H9 (cell line): ENCODE results near the gene RPA1. TPM values are rescaled to one million over a fixed set of nuclear protein-coding genes. Genes with fewer than 3 reads are reported as not detected.
A peak's percentile ranks its signal among the peaks of the same experiment; 100 is the strongest.

ENCODE experiments used
- DNase-seq: peaks from one replicate; pipeline ENCODE4 v3.0.0-alpha.2; 2017
- H2AFZ ChIP-seq: one replicate; pipeline ENCODE4 v1.6.1; 2013; ENCODE audit warnings: mild to moderate bottlenecking, low read length, control low read depth, moderate library complexity
- H2AK5ac ChIP-seq: 2 replicates; pipeline ENCODE4 v1.6.1; 2013; ENCODE audit warnings: low read length, control low read depth, mixed read lengths; ENCODE audit not compliant: insufficient read length
- H2BK120ac ChIP-seq: one replicate; pipeline ENCODE4 v1.6.1; 2013; ENCODE audit warnings: low read depth, mild to moderate bottlenecking, low read length, control low read depth, inconsistent platforms; ENCODE audit not compliant: poor library complexity, severe bottlenecking
- H2BK12ac ChIP-seq: 2 replicates; pipeline ENCODE4 v1.6.1; 2013; ENCODE audit warnings: low read length, control low read depth, mixed read lengths, low read depth; ENCODE audit not compliant: insufficient read length
- H2BK15ac ChIP-seq: 2 replicates; pipeline ENCODE4 v1.6.1; 2013; ENCODE audit warnings: low read depth, low read length, control low read depth
- H2BK20ac ChIP-seq: one replicate; pipeline ENCODE4 v1.6.1; 2013; ENCODE audit warnings: low read depth, mild to moderate bottlenecking, low read length, control low read depth, inconsistent platforms; ENCODE audit not compliant: poor library complexity, severe bottlenecking
- H2BK5ac ChIP-seq: 2 replicates; pipeline ENCODE4 v1.6.1; 2013; ENCODE audit warnings: low read length, control low read depth, mixed read lengths; ENCODE audit not compliant: insufficient read length
- H3K14ac ChIP-seq: 2 replicates; pipeline ENCODE4 v1.6.1; 2013; ENCODE audit warnings: low read length, control low read depth; ENCODE audit not compliant: insufficient read depth
- H3K18ac ChIP-seq: 2 replicates; pipeline ENCODE4 v1.6.1; 2013; ENCODE audit warnings: low read depth, mild to moderate bottlenecking, mixed read lengths, low read length, control low read depth; ENCODE audit not compliant: insufficient read length
- H3K23ac ChIP-seq: 2 replicates; pipeline ENCODE4 v1.6.1; 2013; ENCODE audit warnings: low read length, control low read depth, mixed read lengths, low read depth; ENCODE audit not compliant: insufficient read length
- H3K23me2 ChIP-seq: 2 replicates; pipeline ENCODE4 v1.6.1; 2013; ENCODE audit warnings: low read depth, mild to moderate bottlenecking, mixed read lengths, low read length, control low read depth; ENCODE audit not compliant: insufficient read length, poor library complexity, severe bottlenecking
- H3K27ac ChIP-seq: 2 replicates; pipeline ENCODE4 v1.5.1; 2013; ENCODE audit warnings: low read length, control low read depth, mixed read lengths, low read depth; ENCODE audit not compliant: insufficient read length
- H3K27me3 ChIP-seq: 2 replicates; pipeline ENCODE4 v1.6.1; 2013; ENCODE audit warnings: low read length, control low read depth, inconsistent platforms; ENCODE audit not compliant: insufficient read depth
- H3K4ac ChIP-seq: 2 replicates; pipeline ENCODE4 v1.6.1; 2013; ENCODE audit warnings: low read depth, mild to moderate bottlenecking, control low read depth, inconsistent platforms, low read length, moderate library complexity
- H3K4me1 ChIP-seq: 2 replicates; pipeline ENCODE4 v1.6.1; 2013; ENCODE audit warnings: low read length, control low read depth, inconsistent platforms; ENCODE audit not compliant: insufficient read depth
- H3K4me2 ChIP-seq: 2 replicates; pipeline ENCODE4 v1.6.1; 2013; ENCODE audit warnings: low read length, control low read depth, mixed read lengths; ENCODE audit not compliant: insufficient read length, insufficient read depth
- H3K56ac ChIP-seq: 2 replicates; pipeline ENCODE4 v1.6.1; 2013; ENCODE audit warnings: low read depth, mild to moderate bottlenecking, mixed read lengths, low read length, control low read depth; ENCODE audit not compliant: insufficient read length
- H3K79me1 ChIP-seq: 2 replicates; pipeline ENCODE4 v1.6.1; 2013; ENCODE audit warnings: low read depth, mild to moderate bottlenecking, moderate library complexity, low read length, control low read depth, inconsistent platforms; ENCODE audit not compliant: insufficient read depth, poor library complexity, severe bottlenecking
- H3K79me2 ChIP-seq: 2 replicates; pipeline ENCODE4 v1.6.1; 2013; ENCODE audit warnings: low read length, control low read depth, inconsistent platforms; ENCODE audit not compliant: insufficient read depth
- H3K9ac ChIP-seq: 2 replicates; pipeline ENCODE4 v1.6.1; 2013; ENCODE audit warnings: low read length, control low read depth, mixed read lengths; ENCODE audit not compliant: insufficient read length; ENCODE audit errors: extremely low read depth
- H3K9me3 ChIP-seq: one replicate; pipeline ENCODE4 v1.6.1; 2013; ENCODE audit warnings: low read depth, low read length, inconsistent platforms; ENCODE audit not compliant: control insufficient read depth
- H3T11ph ChIP-seq: one replicate; pipeline ENCODE4 v1.6.1; 2013; ENCODE audit warnings: mild to moderate bottlenecking, low read length, control low read depth, inconsistent platforms
- H4K20me1 ChIP-seq: one replicate; pipeline ENCODE4 v1.6.1; 2013; ENCODE audit not compliant: control insufficient read depth, insufficient read length, insufficient read depth
- H4K5ac ChIP-seq: 2 replicates; pipeline ENCODE4 v1.6.1; 2013; ENCODE audit warnings: low read depth, mild to moderate bottlenecking, mixed read lengths, low read length, control low read depth; ENCODE audit not compliant: insufficient read length
- H4K8ac ChIP-seq: replicated peaks from 2 replicates; pipeline ENCODE4 v1.6.1; 2013; ENCODE audit warnings: low read length, control low read depth, mixed read lengths, low read depth; ENCODE audit not compliant: insufficient read length
- H4K91ac ChIP-seq: 2 replicates; pipeline ENCODE4 v1.6.1; 2013; ENCODE audit warnings: low read depth, mild to moderate bottlenecking, moderate library complexity, mixed read lengths, low read length, control low read depth; ENCODE audit not compliant: insufficient read length
- H3K27ac Mint-ChIP-seq, 3 experiments: 2 replicates in 2 of 3; 3 replicates in 1 of 3; pipeline ENCODE4 v1.8.0; 2020 to 2021; ENCODE audit warnings: mixed read lengths in 3 of 3, mild to moderate bottlenecking in 1 of 3, moderate library complexity in 1 of 3
- H3K27me3 Mint-ChIP-seq: 2 replicates; pipeline ENCODE4 v1.8.0; 2021; ENCODE audit warnings: low read depth, mild to moderate bottlenecking, moderate library complexity, mixed read lengths
- H3K36me3 Mint-ChIP-seq, 3 experiments: 2 replicates in 2 of 3; 3 replicates in 1 of 3; pipeline ENCODE4 v1.8.0; 2020 to 2021; ENCODE audit warnings: low read depth in 3 of 3, mixed read lengths in 3 of 3; ENCODE audit not compliant: insufficient read depth in 1 of 3
- H3K4me1 Mint-ChIP-seq, 2 experiments: 2 replicates each; pipeline ENCODE4 v1.8.0; 2020; ENCODE audit warnings: mixed read lengths in 2 of 2
- H3K4me3 Mint-ChIP-seq, 2 experiments: 2 replicates in 1 of 2; 3 replicates in 1 of 2; pipeline ENCODE4 v1.8.0; 2020 to 2021; ENCODE audit warnings: mild to moderate bottlenecking in 2 of 2, mixed read lengths in 2 of 2, moderate library complexity in 1 of 2
- H3K9me3 Mint-ChIP-seq, 2 experiments: 2 replicates in 1 of 2; 3 replicates in 1 of 2; pipeline ENCODE4 v1.8.0; 2020; ENCODE audit warnings: mild to moderate bottlenecking in 2 of 2, mixed read lengths in 2 of 2, moderate library complexity in 1 of 2
- CTCF ChIP-seq: fragments of 200-600 bp; sonication (generic); conservative IDR thresholded peaks from 3 replicates; pipeline ENCODE4 v1.8.0; 2021; ENCODE audit warnings: antibody characterized with exemption, mild to moderate bottlenecking
- whole genome bisulfite sequencing: extraction: QIAGEN DNeasy Blood & Tissue Kit; methylation state at CpG from one replicate; pipeline ENCODE4 v1.1.7; 2013; ENCODE audit warnings: missing lambda C conversion rate, low lambda C conversion rate, mixed read lengths; ENCODE audit not compliant: insufficient read length; ENCODE audit errors: extremely low coverage; 5-methylcytosine and 5-hydroxymethylcytosine counted together
- total RNA-seq: library from RNA; stranded (reverse); gene quantifications from 2 replicates; pipeline ENCODE4 v1.2.1, GENCODE V29; 2021

The RPA1 gene
- total RNA-seq, 1 experiment from 2014 or later = 215 TPM

GRCh38 chr17:1865252-1866037 lies 35.6 kb downstream of the RPA1 start:
- TF ChIP-seq CTCF = peak; percentile 86
- H4K20me1 ChIP-seq = no peaks in the 10 kb centered on the region
- no peak overlapping the region for H2BK12ac ChIP-seq
- H2AFZ ChIP-seq = no peak overlapping the region
- no peak overlapping the region for H3K18ac ChIP-seq
- H3K23ac ChIP-seq = no peak overlapping the region
- H3K9me3 ChIP-seq = no peaks in the 10 kb centered on the region
- no peaks in the 10 kb centered on the region for H3K27me3 ChIP-seq
- no peaks in the 10 kb centered on the region for H3K9me3 Mint-ChIP-seq
- WGBS = no CpG with 5 or more reads among the region's 17 CpGs
- no peak overlapping the region for H4K5ac ChIP-seq
- no peak overlapping the region for H3K4ac ChIP-seq
- H3T11ph ChIP-seq = no peak overlapping the region
- H4K91ac ChIP-seq = no peak overlapping the region
- no peak overlapping the region for H3K4me3 Mint-ChIP-seq
- H3K79me2 ChIP-seq = no peaks in the 10 kb centered on the region
- peaks cover 2% of the 10 kb centered on the region for H3K79me1 ChIP-seq
- H2BK15ac ChIP-seq = no peak overlapping the region
- no peak for DNase-seq
- peak overlapping the region in 1 of 3 experiments; percentile 9; a peak in 1 of 7 replicates for H3K27ac Mint-ChIP-seq
- no peak overlapping the region for H3K9ac ChIP-seq
- H3K23me2 ChIP-seq = no peaks in the 10 kb centered on the region
- no peak overlapping the region for H3K4me2 ChIP-seq
- H2BK120ac ChIP-seq = no peak overlapping the region
- H3K27me3 Mint-ChIP-seq = no peaks in the 10 kb centered on the region
- H2AK5ac ChIP-seq = no peak overlapping the region
- H2BK5ac ChIP-seq = no peak overlapping the region
- peaks cover 4 to 40% (median 29%) of the 10 kb centered on the region in 3 experiments; a peak in 6 of 7 replicates for H3K36me3 Mint-ChIP-seq
- no peak overlapping the region for H3K14ac ChIP-seq
- H4K8ac ChIP-seq = no peak overlapping the region
- no peak overlapping the region for H3K56ac ChIP-seq
- no peaks in the 10 kb centered on the region for H3K4me1 Mint-ChIP-seq
- H2BK20ac ChIP-seq = no peak overlapping the region
- no peaks in the 10 kb centered on the region for H3K4me1 ChIP-seq
- no peak overlapping the region for H3K27ac ChIP-seq
